ENCODE measurements around the gene MYO1B.

- TF ChIP-seq CTCF (conservative IDR thresholded peaks at IDR 0.05) = no peak
- TF ChIP-seq ZFX (IDR thresholded peaks at IDR 0.05) = no peak
Measured at GRCh38 chr2:191291471-191291870, 46.3 kb downstream of the MYO1B start.
